ENCODE data around the gene ABTB1. TPM values are rescaled to one million over a fixed set of nuclear protein-coding genes. Genes with fewer than 3 reads are reported as not detected.

Gene ABTB1
- total RNA-seq, 2 experiments from 2014 or later, result 9.7 to 10.6 TPM

- no peak overlapping the region for H3K4me3 Mint-ChIP-seq
- DNase-seq, result no peak
- H3K27ac Mint-ChIP-seq, result no peak overlapping the region
- TF ChIP-seq, protein P1, sequence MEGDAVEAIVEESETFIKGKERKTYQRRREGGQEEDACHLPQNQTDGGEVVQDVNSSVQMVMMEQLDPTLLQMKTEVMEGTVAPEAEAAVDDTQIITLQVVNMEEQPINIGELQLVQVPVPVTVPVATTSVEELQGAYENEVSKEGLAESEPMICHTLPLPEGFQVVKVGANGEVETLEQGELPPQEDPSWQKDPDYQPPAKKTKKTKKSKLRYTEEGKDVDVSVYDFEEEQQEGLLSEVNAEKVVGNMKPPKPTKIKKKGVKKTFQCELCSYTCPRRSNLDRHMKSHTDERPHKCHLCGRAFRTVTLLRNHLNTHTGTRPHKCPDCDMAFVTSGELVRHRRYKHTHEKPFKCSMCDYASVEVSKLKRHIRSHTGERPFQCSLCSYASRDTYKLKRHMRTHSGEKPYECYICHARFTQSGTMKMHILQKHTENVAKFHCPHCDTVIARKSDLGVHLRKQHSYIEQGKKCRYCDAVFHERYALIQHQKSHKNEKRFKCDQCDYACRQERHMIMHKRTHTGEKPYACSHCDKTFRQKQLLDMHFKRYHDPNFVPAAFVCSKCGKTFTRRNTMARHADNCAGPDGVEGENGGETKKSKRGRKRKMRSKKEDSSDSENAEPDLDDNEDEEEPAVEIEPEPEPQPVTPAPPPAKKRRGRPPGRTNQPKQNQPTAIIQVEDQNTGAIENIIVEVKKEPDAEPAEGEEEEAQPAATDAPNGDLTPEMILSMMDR (IDR thresholded peaks at IDR 0.05), result peak; percentile 16
- no peaks in the 10 kb centered on the region for H3K36me3 Mint-ChIP-seq (ENCODE audit: low read depth)
- intact Hi-C loops (cut with micrococcal nuclease), result no loop called here
- ChIA-PET CTCF (no interaction called here), POLR2A (no interaction called here)
- ATAC-seq, result peak; percentile 29
- no peaks in the 10 kb centered on the region for H3K27me3 Mint-ChIP-seq
- peaks cover 11% of the 10 kb centered on the region for H3K4me1 Mint-ChIP-seq (ENCODE audit: low read depth)
- H3K9me3 Mint-ChIP-seq, result no peaks in the 10 kb centered on the region
Measured at GRCh38 chr3:127685708-127686511, 13.2 kb downstream of the ABTB1 start.

DNA sequence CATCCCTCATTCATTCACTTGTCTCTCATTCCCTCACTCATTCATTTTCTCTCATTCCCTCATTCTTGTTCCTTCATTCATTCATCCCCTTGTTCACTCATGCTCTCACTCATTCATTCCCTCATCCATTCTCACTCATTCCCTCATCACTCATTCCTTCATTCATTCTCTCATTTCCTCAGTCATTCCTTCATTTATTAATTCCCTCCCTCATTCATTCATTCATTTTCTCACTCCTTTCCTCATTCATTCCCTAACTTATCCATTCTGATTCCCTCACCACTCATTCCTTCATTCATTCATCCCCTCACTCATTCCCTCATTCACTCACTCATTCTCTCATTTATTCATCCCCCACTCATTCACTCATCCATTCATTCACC is 13.8 kb downstream of the ABTB1 start:
- intact Hi-C loops (cut with micrococcal nuclease), result no loop called here
- DNase-seq (no peak), ATAC-seq (no peak)
- TF ChIP-seq, protein P1 (IDR thresholded peaks at IDR 0.05), result peak; percentile 19
- Mint-ChIP-seq H3K36me3 (ENCODE audit: low read depth) (no peaks in the 10 kb centered on the region), H3K4me1 (ENCODE audit: low read depth) (peaks cover 10% of the 10 kb centered on the region), H3K4me3 (no peak overlapping the region), H3K27ac (no peak overlapping the region), H3K9me3 (no peaks in the 10 kb centered on the region), H3K27me3 (no peaks in the 10 kb centered on the region)
- POLR2A ChIA-PET, result no interaction called here
- CTCF ChIA-PET, result no interaction called here

DNA sequence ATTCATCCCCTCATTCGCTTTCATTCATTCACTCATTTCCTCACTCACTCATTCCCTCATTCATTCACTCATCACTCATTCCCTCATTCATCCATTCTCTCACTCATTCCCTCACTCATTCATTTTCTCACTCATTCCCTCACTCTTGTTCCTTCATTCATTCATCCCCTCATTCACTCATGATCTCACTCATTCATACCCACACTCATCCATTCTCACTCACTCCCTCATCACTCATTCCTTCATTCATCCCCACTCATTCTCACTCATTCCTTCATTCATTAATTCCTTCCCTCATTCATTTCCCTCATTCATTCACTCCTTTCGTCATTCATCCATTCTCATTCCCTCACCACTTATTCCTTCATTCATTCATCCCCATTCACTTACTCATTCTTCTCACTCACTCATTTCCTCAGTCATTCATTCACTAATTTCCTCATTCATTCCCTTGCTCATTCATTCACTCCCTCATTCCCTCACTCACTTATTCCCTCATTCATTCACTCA is 14.5 kb downstream of the ABTB1 start:
- H3K4me3 Mint-ChIP-seq, result no peak overlapping the region
- H3K9me3 Mint-ChIP-seq, result no peaks in the 10 kb centered on the region
- ChIA-PET CTCF (no interaction called here), POLR2A (no interaction called here)
- ATAC-seq (no peak), DNase-seq (no peak)
- intact Hi-C loops (cut with micrococcal nuclease), result no loop called here
- TF ChIP-seq, protein P1 (IDR thresholded peaks at IDR 0.05), result no peak
- no peaks in the 10 kb centered on the region for H3K36me3 Mint-ChIP-seq (ENCODE audit: low read depth)
- peaks cover 9% of the 10 kb centered on the region for H3K4me1 Mint-ChIP-seq (ENCODE audit: low read depth)
- no peaks in the 10 kb centered on the region for H3K27me3 Mint-ChIP-seq
- H3K27ac Mint-ChIP-seq, result no peak overlapping the region

DNA sequence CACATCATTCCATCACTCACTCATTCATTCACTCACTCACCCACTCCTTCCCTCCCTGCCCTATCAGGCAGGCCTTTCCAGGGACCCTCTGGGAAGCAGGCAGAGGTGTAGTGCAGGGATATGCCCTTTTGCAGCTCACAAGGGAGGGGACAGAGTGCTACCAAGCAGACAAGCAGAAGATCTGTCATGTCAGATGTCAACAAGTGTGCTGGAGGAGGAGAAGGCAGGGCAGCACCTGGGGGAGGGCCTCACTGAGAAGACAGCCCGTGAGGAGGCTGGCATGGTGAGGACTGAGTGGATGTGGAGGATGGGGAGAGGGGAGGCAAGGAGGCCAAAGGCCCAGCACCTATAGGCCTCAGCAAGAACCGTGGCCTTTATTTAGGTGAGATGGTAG is 15.3 kb downstream of the ABTB1 start:
- ATAC-seq (no peak), DNase-seq (no peak)
- ChIA-PET CTCF (no interaction called here), POLR2A (no interaction called here)
- intact Hi-C loops (cut with micrococcal nuclease), result no loop called here
- Mint-ChIP-seq H3K4me3 (no peak overlapping the region), H3K27ac (no peak overlapping the region), H3K9me3 (no peaks in the 10 kb centered on the region), H3K36me3 (ENCODE audit: low read depth) (no peaks in the 10 kb centered on the region), H3K27me3 (no peaks in the 10 kb centered on the region), H3K4me1 (ENCODE audit: low read depth) (peaks cover 9% of the 10 kb centered on the region)
- TF ChIP-seq, protein P1 (IDR thresholded peaks at IDR 0.05), result no peak

DNA sequence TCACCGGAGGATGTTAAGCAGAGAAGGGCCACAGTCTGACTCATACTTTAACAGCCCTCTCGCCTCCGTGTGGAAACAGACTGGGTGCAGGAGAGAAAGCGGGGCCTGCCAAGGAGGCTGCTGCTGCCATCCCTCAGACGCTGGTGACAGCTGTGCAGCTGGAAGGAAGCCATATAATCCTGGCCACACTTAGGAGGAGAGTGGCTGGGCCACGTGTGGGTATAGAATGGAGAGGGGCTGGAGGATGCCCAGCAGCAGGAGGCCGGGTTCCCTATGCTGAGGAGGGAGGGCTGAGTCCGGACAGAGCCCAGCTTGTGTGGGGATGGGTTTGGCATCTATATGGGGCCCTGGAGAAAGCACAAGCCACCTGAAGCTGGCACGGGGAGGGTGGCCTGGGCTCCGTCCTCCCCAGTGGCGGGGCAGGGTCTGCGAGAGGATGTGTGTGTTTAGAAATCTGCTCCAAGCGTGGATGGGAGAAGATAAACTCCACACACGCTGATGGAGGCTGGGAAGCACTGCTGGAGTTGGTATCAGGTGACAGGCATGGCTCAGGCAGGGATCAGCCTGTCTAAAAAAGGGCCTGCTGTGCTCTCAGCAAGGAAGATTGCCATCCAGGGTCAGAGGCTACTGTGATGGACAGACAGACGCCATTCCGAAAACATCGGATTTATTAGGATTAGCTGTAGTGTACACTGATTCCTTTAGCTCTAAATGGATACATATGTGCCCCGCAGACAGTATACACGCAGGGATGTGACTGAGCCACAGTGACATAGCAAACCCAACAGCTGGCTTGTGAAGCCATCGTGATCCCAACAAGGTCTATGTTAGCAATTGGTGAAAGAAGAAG is 15.9 kb downstream of the ABTB1 start:
- Mint-ChIP-seq H3K27ac (peak overlapping the region; percentile 21), H3K27me3 (no peaks in the 10 kb centered on the region), H3K9me3 (no peaks in the 10 kb centered on the region), H3K4me3 (no peak overlapping the region), H3K36me3 (ENCODE audit: low read depth) (no peaks in the 10 kb centered on the region), H3K4me1 (ENCODE audit: low read depth) (peaks cover 6% of the 10 kb centered on the region)
- ATAC-seq (no peak), DNase-seq (no peak)
- TF ChIP-seq, protein P1 (IDR thresholded peaks at IDR 0.05), result no peak
- intact Hi-C loops (cut with micrococcal nuclease), result no loop called here
- CTCF ChIA-PET, result no interaction called here
- POLR2A ChIA-PET, result interaction anchor here (1.1 kb wide), 1 partner anchor 11 kb away, joined by 3 read pairs; no protein-coding TSS in a partner anchor
